ENCODE results near the gene ACBD7. TPM values are rescaled to one million over a fixed set of nuclear protein-coding genes. Genes with fewer than 3 reads are reported as not detected.

Gene ACBD7
- 2.1 to 3.1 TPM (median 2.4 TPM) in 3 replicates for total RNA-seq

DNA sequence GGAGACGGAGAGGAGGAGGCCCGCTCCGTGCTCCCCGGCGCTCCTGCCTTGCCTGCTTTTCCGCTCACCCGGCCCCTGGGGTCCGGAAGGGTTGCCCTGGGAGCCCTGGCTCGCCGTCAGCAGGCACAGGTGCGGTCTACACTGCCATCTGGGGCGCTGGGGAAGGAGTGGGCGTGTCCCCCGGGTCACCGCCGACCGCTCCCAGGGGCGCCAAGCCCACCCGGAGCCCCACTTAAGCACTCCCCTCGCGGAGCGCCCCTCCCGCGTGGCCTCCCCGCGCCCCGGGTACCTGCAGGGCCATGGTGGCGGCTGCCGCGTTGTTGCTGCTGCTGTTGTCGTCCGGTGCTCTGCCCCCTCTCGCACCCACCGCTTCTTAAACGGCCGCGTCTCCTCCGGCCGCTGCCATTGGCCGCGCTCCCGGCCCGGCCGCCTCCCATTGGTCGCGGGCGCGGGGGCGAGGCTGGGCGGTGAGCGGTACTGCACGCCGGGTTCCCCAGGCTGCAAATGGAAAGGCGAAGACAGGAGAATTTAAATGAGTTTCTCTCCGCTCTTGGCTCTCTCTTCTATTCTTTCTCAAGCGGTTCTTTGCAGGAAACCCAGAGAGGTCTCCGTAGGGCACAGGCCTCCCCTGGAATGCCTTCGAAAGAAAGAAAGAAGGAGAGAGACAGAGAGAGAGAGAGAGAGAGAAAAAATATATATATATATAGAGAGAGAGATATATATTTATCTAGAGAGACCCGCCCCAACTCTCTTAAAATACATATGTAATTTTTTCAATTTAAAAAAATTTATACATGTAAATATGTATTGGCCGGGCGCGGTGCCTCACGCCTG is at the start of gene ACBD7:
ACBD7 (minus strand) TSS at position 349 of the 834 bp plus-strand sequence; CDS start at position 301, 48 bp downstream.
- TF ChIP-seq, protein P1, sequence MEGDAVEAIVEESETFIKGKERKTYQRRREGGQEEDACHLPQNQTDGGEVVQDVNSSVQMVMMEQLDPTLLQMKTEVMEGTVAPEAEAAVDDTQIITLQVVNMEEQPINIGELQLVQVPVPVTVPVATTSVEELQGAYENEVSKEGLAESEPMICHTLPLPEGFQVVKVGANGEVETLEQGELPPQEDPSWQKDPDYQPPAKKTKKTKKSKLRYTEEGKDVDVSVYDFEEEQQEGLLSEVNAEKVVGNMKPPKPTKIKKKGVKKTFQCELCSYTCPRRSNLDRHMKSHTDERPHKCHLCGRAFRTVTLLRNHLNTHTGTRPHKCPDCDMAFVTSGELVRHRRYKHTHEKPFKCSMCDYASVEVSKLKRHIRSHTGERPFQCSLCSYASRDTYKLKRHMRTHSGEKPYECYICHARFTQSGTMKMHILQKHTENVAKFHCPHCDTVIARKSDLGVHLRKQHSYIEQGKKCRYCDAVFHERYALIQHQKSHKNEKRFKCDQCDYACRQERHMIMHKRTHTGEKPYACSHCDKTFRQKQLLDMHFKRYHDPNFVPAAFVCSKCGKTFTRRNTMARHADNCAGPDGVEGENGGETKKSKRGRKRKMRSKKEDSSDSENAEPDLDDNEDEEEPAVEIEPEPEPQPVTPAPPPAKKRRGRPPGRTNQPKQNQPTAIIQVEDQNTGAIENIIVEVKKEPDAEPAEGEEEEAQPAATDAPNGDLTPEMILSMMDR (IDR thresholded peaks at IDR 0.05; ENCODE audit: unreplicated experiment): peak; percentile 61
- H3K9me3 Mint-ChIP-seq: no peaks in the 10 kb centered on the region
- H3K4me1 Mint-ChIP-seq: no peaks in the 10 kb centered on the region
- H3K27me3 Mint-ChIP-seq (ENCODE audit: low read depth): peaks cover 2% of the 10 kb centered on the region
- no peak within 1 kb of the TSS for H3K27ac Mint-ChIP-seq
- peak; percentile 75 to 81 for DNase-seq (ENCODE audit: low spot score in 2 of 2, unreplicated experiment in 2 of 2)
- peak within 1 kb of the TSS; percentile 66 for H3K4me3 Mint-ChIP-seq
- no peaks in the 10 kb centered on the region for H3K36me3 Mint-ChIP-seq

DNA sequence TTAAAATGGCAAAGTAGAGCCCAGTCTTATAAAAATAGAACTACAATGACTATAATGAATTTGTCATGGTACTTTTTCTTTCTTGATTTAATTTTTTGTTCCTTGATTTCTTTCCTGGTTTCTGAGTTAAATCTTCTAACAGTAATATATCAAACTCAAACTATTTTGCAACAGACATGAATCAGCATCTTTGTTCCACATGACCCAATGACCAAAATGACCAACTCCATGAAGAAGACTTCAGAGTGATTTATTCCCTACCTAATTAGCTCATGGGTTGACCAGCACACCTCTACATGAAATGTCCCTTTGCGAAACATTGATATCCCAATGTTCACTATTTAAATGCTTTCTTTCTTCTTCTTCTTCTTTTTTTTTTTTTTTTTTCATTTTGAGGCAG is 49.1 kb upstream of the ACBD7 start:
- TF ChIP-seq, protein P1 (IDR thresholded peaks at IDR 0.05; ENCODE audit: unreplicated experiment): no peak
- no peaks in the 10 kb centered on the region for H3K27me3 Mint-ChIP-seq (ENCODE audit: low read depth)
- peaks cover 22% of the 10 kb centered on the region for H3K36me3 Mint-ChIP-seq
- no peaks in the 10 kb centered on the region for H3K9me3 Mint-ChIP-seq
- no peak for DNase-seq (ENCODE audit: low spot score in 2 of 2, unreplicated experiment in 2 of 2)
- H3K4me3 Mint-ChIP-seq: no peak overlapping the region
- H3K27ac Mint-ChIP-seq: no peak overlapping the region
- H3K4me1 Mint-ChIP-seq: peaks cover 14% of the 10 kb centered on the region

DNA sequence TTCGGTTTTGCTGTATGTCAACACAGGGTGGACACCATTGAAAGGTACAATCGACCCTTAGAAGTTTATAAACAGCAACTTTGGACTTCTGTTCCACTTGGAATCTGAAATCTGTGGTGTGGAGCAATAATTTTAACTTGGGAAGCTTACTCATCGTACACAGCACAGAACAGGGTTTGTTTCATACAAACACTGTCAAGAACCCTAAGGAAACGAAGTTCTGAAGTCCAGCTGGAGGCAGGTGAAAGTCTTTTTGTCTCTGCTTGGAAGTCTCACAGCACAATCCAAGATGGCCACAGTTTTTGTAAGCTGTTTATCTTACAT is 48.4 kb upstream of the ACBD7 start:
- no peak overlapping the region for H3K4me3 Mint-ChIP-seq
- H3K27me3 Mint-ChIP-seq (ENCODE audit: low read depth): no peaks in the 10 kb centered on the region
- H3K9me3 Mint-ChIP-seq: no peaks in the 10 kb centered on the region
- no peak overlapping the region for H3K27ac Mint-ChIP-seq
- peaks cover 22% of the 10 kb centered on the region for H3K36me3 Mint-ChIP-seq
- TF ChIP-seq, protein P1 (IDR thresholded peaks at IDR 0.05; ENCODE audit: unreplicated experiment): no peak
- no peak for DNase-seq (ENCODE audit: low spot score in 2 of 2, unreplicated experiment in 2 of 2)
- H3K4me1 Mint-ChIP-seq: peaks cover 11% of the 10 kb centered on the region

DNA sequence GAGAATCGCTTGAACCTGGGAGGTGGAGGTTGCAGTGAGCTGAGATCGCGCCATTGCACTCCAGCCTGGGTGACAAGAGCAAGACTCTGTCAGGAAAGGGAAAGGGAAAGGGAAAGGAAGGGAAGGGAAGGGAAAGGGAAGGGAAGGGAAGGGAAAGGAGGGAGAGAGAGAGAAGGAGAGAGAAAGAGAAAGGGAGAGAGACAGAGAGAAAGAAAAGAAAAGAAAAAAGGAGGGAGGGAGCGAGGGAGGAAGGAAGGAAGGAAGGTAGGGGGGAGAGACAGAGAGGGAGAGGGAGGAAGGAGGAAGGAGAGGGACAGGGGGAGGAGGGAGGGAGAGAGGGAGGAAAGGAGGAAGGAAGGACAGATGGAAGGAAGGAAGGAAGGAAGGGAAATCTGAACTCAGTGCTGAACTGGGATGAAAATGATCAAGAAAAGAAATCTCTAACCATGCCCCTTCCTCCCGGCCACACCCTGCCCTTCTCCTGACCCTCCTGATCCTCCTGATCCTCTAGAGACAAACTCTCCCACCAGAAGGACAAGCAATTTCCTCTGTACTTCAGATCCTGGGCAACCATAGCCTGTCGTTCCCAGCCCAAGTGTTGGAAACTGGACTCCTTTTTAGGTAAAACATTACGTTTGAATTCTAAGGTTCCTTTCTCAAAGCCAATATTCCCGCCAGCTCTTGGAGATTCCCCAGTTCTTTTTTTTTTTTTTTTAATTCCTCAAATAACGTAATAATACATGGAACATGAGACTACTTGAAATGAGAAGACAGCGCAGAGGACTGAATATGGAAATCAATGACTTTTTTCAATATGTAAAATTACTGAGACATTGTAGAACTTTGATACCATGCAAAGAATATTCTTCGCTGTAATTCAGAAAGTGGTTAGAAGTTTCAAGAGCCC is 47.8 kb upstream of the ACBD7 start:
- TF ChIP-seq, protein P1 (IDR thresholded peaks at IDR 0.05; ENCODE audit: unreplicated experiment): no peak
- H3K4me1 Mint-ChIP-seq: peaks cover 5% of the 10 kb centered on the region
- H3K9me3 Mint-ChIP-seq: no peaks in the 10 kb centered on the region
- H3K36me3 Mint-ChIP-seq: peaks cover 24% of the 10 kb centered on the region
- no peak overlapping the region for H3K27ac Mint-ChIP-seq
- H3K4me3 Mint-ChIP-seq: no peak overlapping the region
- no peak for DNase-seq (ENCODE audit: low spot score in 2 of 2, unreplicated experiment in 2 of 2)
- no peaks in the 10 kb centered on the region for H3K27me3 Mint-ChIP-seq (ENCODE audit: low read depth)

DNA sequence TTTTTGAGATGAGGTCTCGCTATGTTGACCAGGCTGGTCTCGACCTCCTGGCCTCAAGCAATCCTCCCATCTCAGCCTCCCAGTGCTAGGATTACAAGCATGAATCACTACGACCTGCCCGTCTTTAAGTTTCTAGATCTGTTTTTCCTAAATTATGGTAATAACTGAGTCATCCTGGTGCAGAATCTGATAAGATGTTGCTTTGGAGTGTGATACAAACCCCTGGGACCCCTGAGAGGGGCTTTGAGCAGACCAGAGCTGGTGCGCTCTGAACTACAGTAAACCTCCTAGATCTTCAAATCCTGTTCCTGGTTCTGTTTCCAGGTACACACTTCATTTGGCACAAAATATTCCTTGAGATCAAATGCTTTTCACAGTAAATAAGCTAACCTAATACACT is 42.8 kb upstream of the ACBD7 start:
- no peak overlapping the region for H3K4me3 Mint-ChIP-seq
- H3K27me3 Mint-ChIP-seq (ENCODE audit: low read depth): no peaks in the 10 kb centered on the region

More for the DNA sequence above, 42.8 kb upstream of the ACBD7 start:
- H3K9me3 Mint-ChIP-seq: no peaks in the 10 kb centered on the region
- H3K36me3 Mint-ChIP-seq: peaks cover 43% of the 10 kb centered on the region
- TF ChIP-seq, protein P1 (IDR thresholded peaks at IDR 0.05; ENCODE audit: unreplicated experiment): no peak
- no peak overlapping the region for H3K27ac Mint-ChIP-seq
- H3K4me1 Mint-ChIP-seq: no peaks in the 10 kb centered on the region
- no peak for DNase-seq (ENCODE audit: low spot score in 2 of 2, unreplicated experiment in 2 of 2)

All from mesothelial cell of epicardium (in vitro differentiated cells).